ENCODE results near the gene ADARB1.

The ADARB1 gene

GRCh38 chr21:45039317-45040156 is 34.8 kb upstream of the ADARB1 start:
- DNase-seq: no peak

- no peak for DNase-seq
Measured at GRCh38 chr21:45040157-45040711, 34.1 kb upstream of the ADARB1 start.

GRCh38 chr21:45040739-45041138 is 33.6 kb upstream of the ADARB1 start:
- no peak for DNase-seq

- no peak for DNase-seq
Measured at GRCh38 chr21:45041351-45041805, 33.0 kb upstream of the ADARB1 start.

DNA sequence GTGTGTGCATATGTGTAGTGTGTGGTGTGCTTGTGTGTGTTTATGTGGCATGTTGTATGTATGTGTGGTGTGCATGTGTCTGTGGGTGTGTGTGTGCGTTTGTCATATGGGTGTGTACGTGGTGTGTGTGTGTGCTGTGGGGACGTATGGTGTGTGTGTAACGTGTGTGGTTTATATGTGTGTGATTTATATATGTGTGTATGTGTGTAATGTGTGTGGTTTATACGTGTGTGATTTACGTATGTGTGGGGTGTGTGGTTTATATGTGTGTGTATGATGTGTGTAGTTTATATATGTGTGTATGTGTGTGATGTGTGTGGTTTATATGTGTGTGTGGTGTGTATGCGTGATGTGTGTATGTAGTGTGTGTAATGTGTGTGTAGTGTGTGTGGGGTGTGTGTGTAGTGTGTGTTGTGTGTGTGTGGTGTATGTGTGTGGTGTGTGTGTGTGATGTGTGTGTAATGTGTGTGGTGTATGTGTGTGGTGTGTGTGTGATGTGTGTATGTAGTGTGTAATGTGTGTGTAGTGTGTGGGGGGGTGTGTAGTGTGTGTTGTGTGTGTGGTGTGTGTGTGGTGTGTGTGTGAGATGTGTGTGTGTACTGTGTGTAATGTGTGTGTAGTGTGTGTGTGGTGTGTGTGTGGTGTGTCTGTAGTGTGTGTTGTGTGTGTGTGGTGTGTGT is 32.3 kb upstream of the ADARB1 start:
- no peak for DNase-seq

GRCh38 chr21:45042664-45043161 is 31.7 kb upstream of the ADARB1 start:
- DNase-seq: no peak

DNA sequence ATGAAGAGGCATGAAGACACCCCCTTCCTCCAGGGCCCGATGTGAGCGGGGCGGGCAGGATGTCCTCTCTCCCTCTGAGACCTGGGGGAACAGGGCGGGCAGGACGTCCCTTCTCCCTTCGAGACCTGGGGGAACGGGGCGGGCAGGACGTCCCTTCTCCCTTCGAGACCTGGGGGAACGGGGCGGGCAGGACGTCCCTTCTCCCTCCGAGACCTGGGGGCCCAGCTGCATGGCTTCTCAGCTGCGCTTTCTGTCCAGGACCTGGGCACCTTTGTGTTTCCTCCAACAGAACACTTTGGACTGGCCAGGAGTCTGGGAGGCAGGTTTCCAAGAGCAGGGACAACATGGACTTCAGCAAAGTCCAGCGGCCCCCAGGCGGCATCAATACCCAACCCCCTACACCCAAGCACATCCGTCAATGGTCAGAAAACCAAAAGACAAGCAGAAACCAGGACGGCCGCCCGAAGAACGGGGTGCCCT is 30.8 kb upstream of the ADARB1 start:
- no peak for DNase-seq

- no peak for DNase-seq
Measured at GRCh38 chr21:45045481-45045880, 28.9 kb upstream of the ADARB1 start.

- DNase-seq: no peak
Measured at GRCh38 chr21:45047257-45047656, 27.1 kb upstream of the ADARB1 start.

- no peak for DNase-seq
Measured at GRCh38 chr21:45048026-45048698, 26.2 kb upstream of the ADARB1 start.

DNA sequence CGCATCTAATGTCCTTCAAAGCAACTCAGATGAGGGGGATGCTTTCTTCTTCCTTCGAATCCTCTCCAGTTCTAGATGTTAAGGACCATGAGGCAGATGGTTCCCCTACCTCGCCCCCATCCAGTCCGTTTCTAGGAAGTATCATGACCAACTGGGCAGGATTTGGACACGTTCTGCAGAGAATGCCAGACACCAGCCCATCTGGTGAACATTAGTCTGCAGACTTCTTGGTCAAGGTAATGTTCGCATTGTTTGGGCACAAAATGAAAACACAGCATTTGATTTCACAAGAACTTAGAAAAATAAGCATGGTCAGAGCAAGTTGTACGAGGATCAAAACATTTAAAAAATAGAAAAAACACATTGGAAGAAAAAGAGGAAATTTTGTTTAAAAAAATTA is 25.4 kb upstream of the ADARB1 start:
- no peak for DNase-seq

DNA sequence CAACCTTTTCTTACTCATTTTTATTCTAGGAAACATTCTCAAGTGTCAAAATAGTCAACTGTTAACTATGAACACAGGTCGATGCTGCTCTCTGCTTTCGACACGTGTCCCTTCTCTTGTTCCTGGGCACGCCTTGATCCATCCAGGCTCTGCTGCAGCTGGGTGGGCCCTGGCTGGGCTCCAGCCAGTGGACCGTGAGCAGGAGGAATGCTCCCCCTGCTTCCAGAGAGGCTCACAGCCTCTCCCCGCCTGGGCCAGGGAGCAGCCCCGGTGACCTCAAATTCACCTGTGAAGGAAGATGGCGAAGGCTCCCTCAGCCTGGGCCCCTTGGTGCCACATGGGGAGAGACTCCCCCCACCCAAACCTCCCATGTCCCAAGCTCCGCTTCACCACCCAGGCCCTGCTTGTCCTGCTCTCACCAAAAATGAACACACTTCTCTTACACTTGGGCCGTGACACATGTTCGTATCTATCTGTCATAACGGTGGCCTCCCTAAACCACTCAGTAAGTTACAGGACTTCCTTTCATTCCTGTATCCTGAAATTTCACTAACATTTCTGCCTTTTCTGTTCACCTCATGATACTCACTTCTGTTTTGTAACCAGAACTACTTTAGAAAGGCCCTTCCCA is 24.6 kb upstream of the ADARB1 start:
- DNase-seq: no peak

DNA sequence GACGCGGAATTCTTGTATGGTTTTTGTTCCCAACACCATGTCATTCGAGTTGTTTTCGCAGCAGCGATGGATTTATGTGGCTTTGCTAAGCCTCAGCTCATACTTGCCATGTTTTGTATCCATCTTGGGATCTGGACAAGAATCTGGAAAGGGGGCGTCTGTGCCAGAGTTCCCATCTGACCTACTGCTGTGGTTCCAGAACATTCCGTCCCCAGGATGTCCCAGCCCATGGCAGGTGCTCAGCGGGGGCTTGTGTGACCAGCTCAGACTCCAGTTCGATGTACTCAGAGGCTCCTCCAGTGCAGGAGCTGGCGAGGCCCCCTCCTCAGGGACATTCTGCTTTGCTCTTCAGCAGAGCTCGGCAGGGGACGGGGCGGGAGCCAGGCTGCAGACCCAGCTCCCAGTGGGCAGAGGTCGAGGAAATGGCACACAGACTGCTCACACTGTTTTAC is 24.0 kb upstream of the ADARB1 start:
- DNase-seq: no peak

DNA sequence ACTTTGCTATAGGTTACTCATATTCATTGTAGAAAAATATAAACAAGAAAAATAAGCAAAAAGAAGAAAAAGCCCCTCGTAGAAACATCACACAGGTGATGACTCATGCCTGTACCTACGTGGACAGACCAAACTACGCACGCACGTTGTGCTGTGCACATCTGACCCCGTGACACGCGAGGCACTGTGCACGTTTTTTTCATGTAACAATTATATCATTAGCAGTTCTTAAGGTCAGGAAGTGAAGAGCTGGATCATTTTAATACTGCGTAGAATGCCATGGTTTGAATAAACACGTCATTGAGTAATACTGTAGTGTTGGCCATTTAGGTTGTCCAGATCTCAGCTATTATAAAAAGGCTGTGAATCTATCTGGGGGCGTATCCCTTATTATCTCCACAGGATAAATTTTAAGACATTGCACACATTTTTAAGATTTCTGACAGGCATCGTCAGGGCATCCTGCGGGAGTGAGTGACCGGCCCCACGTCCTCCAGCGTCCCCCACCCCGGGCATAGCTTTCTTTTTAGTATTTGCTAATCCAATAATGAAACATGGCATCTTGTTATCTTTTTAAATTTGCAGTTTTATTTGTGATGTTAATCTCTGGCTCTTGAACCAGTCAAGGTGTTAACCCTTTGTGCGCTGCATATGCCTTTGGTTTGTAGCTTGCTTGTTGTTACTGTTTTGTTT is 23.4 kb upstream of the ADARB1 start:
- no peak for DNase-seq

- no peak for DNase-seq
Measured at GRCh38 chr21:45051580-45052434, 22.6 kb upstream of the ADARB1 start.

- DNase-seq: no peak
Measured at GRCh38 chr21:45052960-45053359, 21.4 kb upstream of the ADARB1 start.

GRCh38 chr21:45053561-45054226 is 20.7 kb upstream of the ADARB1 start:
- DNase-seq: no peak

- DNase-seq: no peak
Measured at GRCh38 chr21:45054227-45054926, 20.0 kb upstream of the ADARB1 start.

DNA sequence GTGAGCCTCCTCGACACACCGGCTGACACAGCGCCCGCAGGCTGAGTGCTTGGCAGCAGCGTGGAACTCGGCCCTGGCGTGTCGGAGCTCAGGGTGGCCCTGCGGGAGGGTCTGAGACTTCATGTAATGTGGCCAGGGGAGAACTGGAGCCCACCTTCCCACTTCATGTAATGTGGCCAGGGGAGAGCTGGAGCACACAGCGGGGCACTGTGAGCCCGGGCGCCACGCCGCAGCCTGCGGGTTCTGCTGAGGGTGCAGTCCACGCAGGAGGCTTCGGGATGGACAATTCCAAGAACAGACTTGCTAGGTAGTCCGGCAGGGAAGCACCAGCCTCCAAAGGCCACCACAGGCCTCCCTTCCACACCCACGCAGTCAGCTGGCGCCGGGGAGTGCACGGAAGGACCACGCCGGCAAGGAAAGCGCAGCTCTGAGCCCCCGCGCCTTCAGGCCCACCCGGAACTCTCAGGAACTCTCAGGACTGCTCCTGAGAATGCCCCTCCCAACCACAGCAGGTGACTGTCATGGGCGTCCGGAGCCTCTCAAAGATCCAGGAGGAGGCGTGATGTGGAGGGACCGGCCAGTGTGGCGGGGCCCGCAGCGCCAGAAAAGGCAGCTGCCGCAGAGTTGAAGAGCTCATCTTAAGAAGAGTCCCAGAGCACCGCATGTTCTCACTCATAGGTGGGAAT is 19.3 kb upstream of the ADARB1 start:
- DNase-seq: no peak
